SK-N-SH (cell line): ENCODE results near the gene MAGEA4. TPM values are rescaled to one million over a fixed set of nuclear protein-coding genes. Genes with fewer than 3 reads are reported as not detected.

ENCODE experiments used
- CTCF ChIA-PET: fragments of 300-600, 350-600 bp; formaldehyde crosslinking; extraction: SDS; loops from one replicate; lab custom pipeline; 2021; lab: Yijun Ruan, JAX
- POLR2A ChIA-PET: fragments of 350-600 bp; sonication (Branson Sonifier 250); formaldehyde crosslinking; extraction: SDS; loops from one replicate; lab custom pipeline; 2020; ENCODE audit warnings: antibody characterized with exemption, inconsistent platforms; lab: Yijun Ruan, JAX
- DNase-seq: peaks from one replicate; pipeline ENCODE4 v3.0.0; 2012
- H2AFZ ChIP-seq: fragments of 200-600 bp; sonication (generic); 2 replicates; pipeline ENCODE4 v1.8.1; 2016; ENCODE audit warnings: antibody characterized with exemption, mild to moderate bottlenecking, low read depth
- H3F3A ChIP-seq: fragments of 200-600 bp; sonication (generic); replicated peaks from 2 replicates; pipeline ENCODE3; 2016; ENCODE audit warnings: antibody characterized with exemption, mild to moderate bottlenecking; ENCODE audit not compliant: insufficient read depth
- H3K27ac ChIP-seq, 2 experiments: fragments of 200-500 bp in 1 of 2; fragments of 200-600 bp in 1 of 2; sonication (Bioruptor generic) in 1 of 2; sonication (generic), shearing (Covaris generic) in 1 of 2; 2 replicates each; pipeline versions ENCODE4 v1.5.1 to v1.6.1; 2014 to 2016; ENCODE audit warnings: low read depth in 2 of 2, inconsistent platforms in 1 of 2, low read length in 1 of 2, mild to moderate bottlenecking in 1 of 2, mixed read lengths in 1 of 2
- H3K27me3 ChIP-seq: fragments of 200-600 bp; sonication (generic), shearing (Covaris generic); 2 replicates; pipeline ENCODE4 v1.6.1; 2016; ENCODE audit warnings: mixed run types; ENCODE audit not compliant: insufficient read depth
- H3K36me3 ChIP-seq, 2 experiments: fragments of 200-500 bp in 1 of 2; fragments of 200-600 bp in 1 of 2; sonication (Bioruptor generic) in 1 of 2; sonication (generic) in 1 of 2; replicated peaks in 1 of 2; 2 replicates each; pipeline versions ENCODE3 to v1.5.1; 2014 to 2016; ENCODE audit warnings: low read length in 1 of 2, mild to moderate bottlenecking in 1 of 2; ENCODE audit not compliant: insufficient read depth in 2 of 2, control insufficient read depth in 1 of 2
- H3K4me1 ChIP-seq, 2 experiments: fragments of 200-500 bp in 1 of 2; fragments of 200-600 bp in 1 of 2; sonication (Bioruptor generic) in 1 of 2; sonication (generic), shearing (Covaris generic) in 1 of 2; 2 replicates each; pipeline versions ENCODE4 v1.5.1 to v1.6.1; 2014 to 2016; ENCODE audit warnings: low read depth in 1 of 2, low read length in 1 of 2, mixed run types in 1 of 2; ENCODE audit not compliant: insufficient read depth in 2 of 2, control insufficient read depth in 1 of 2
- H3K4me2 ChIP-seq: fragments of 200-600 bp; sonication (generic), shearing (Covaris generic); 2 replicates; pipeline ENCODE4 v1.6.1; 2017; ENCODE audit warnings: mixed run types
- H3K4me3 ChIP-seq, 2 experiments: fragments of 200-500 bp in 1 of 2; fragments of 200-600 bp in 1 of 2; sonication (Bioruptor generic) in 1 of 2; sonication (generic), shearing (Covaris generic) in 1 of 2; 2 replicates each; pipeline versions ENCODE4 v1.5.1 to v1.8.1; 2014 to 2016; ENCODE audit warnings: low read depth in 2 of 2, inconsistent platforms in 1 of 2, low read length in 1 of 2, mild to moderate bottlenecking in 1 of 2, mixed read lengths in 1 of 2, moderate library complexity in 1 of 2
- H3K79me2 ChIP-seq: fragments of 200-600 bp; sonication (generic); 2 replicates; pipeline ENCODE4 v1.8.1; 2017; ENCODE audit warnings: mild to moderate bottlenecking; ENCODE audit not compliant: insufficient read depth
- H3K9ac ChIP-seq: fragments of 200-600 bp; sonication (generic); 2 replicates; pipeline ENCODE4 v1.6.1; 2017; ENCODE audit warnings: mixed run types
- H3K9me2 ChIP-seq: fragments of 200-600 bp; sonication (generic); 2 replicates; pipeline ENCODE4 v1.6.1; 2017; ENCODE audit warnings: mixed run types
- H3K9me3 ChIP-seq: fragments of 200-600 bp; sonication (generic); 2 replicates; pipeline ENCODE4 v1.6.1; 2017; ENCODE audit warnings: mixed run types, mild to moderate bottlenecking, moderate library complexity
- H4K20me1 ChIP-seq: fragments of 200-600 bp; sonication (generic); 2 replicates; pipeline ENCODE4 v1.6.1; 2017; ENCODE audit warnings: mild to moderate bottlenecking, mixed run types; ENCODE audit not compliant: insufficient read depth
- CHD2 ChIP-seq: fragments of 150-350 bp; IDR thresholded peaks from 2 replicates; pipeline ENCODE4 v1.6.1; 2018; ENCODE audit warnings: low read length; ENCODE audit not compliant: partially characterized antibody
- EP300 ChIP-seq, 2 experiments: IDR thresholded peaks; 2 replicates each; pipeline versions ENCODE4 v1.4.0 to v1.6.1; 2012; ENCODE audit warnings: borderline replicate concordance in 1 of 2, low read depth in 1 of 2, low read length in 1 of 2
- FOSL2 ChIP-seq: IDR thresholded peaks from 2 replicates; pipeline ENCODE4 v1.4.0; 2012; ENCODE audit warnings: low read depth, mild to moderate bottlenecking, moderate library complexity, borderline replicate concordance
- FOXM1 ChIP-seq: IDR thresholded peaks from 2 replicates; pipeline ENCODE4 v1.4.0; 2012; ENCODE audit warnings: low read depth, mild to moderate bottlenecking
- GABPA ChIP-seq: IDR thresholded peaks from 2 replicates; pipeline ENCODE4 v1.4.0; 2012; ENCODE audit warnings: low read depth, mild to moderate bottlenecking
- JUND ChIP-seq: IDR thresholded peaks from 2 replicates; pipeline ENCODE4 v1.4.0; 2012
- MAX ChIP-seq: IDR thresholded peaks from 2 replicates; pipeline ENCODE4 v1.4.0; 2012; ENCODE audit warnings: low read depth
- MXI1 ChIP-seq: IDR thresholded peaks from 2 replicates; pipeline ENCODE4 v1.6.1; 2012; ENCODE audit warnings: mild to moderate bottlenecking, low read depth, low read length, improper control_type of control experiment
- NFIC ChIP-seq: IDR thresholded peaks from 2 replicates; pipeline ENCODE4 v1.4.0; 2012; ENCODE audit warnings: borderline replicate concordance
- NRF1 ChIP-seq: IDR thresholded peaks from 2 replicates; pipeline ENCODE4 v1.6.1; 2012; ENCODE audit warnings: low read depth, mild to moderate bottlenecking, low read length
- POLR2AphosphoS5 ChIP-seq: IDR thresholded peaks from 2 replicates; pipeline ENCODE4 v1.6.1; 2012; ENCODE audit warnings: low read depth, low read length
- RCOR1 ChIP-seq: fragments of 150-350 bp; IDR thresholded peaks from 2 replicates; pipeline ENCODE4 v1.6.1; 2017; ENCODE audit warnings: antibody characterized with exemption, low read length
- REST ChIP-seq: IDR thresholded peaks from 2 replicates; pipeline ENCODE4 v1.6.1; 2012; ENCODE audit warnings: mild to moderate bottlenecking, low read depth, low read length, moderate library complexity
- RXRA ChIP-seq: IDR thresholded peaks from 2 replicates; pipeline ENCODE4 v1.4.0; 2012; ENCODE audit warnings: low read depth, mild to moderate bottlenecking, borderline replicate concordance
- SIN3A ChIP-seq: IDR thresholded peaks from 2 replicates; pipeline ENCODE4 v1.6.1; 2012; ENCODE audit warnings: low read depth, mild to moderate bottlenecking, low read length, moderate library complexity, borderline replicate concordance
- SMC3 ChIP-seq: IDR thresholded peaks from 2 replicates; pipeline ENCODE4 v1.6.1; 2012; ENCODE audit warnings: low read depth, low read length, improper control_type of control experiment
- TAF1 ChIP-seq: IDR thresholded peaks from 2 replicates; pipeline ENCODE4 v1.6.1; 2012; ENCODE audit warnings: low read depth, mild to moderate bottlenecking, low read length, moderate library complexity, borderline replicate concordance
- TCF12 ChIP-seq: IDR thresholded peaks from 2 replicates; pipeline ENCODE4 v1.4.0; 2012
- USF1 ChIP-seq: IDR thresholded peaks from 2 replicates; pipeline ENCODE4 v1.4.0; 2012; ENCODE audit warnings: low read depth, borderline replicate concordance
- WGBS: methylation state at CpG from one replicate; pipeline ENCODE4 v1.1.6; 2017; ENCODE audit warnings: low lambda C conversion rate; 5-methylcytosine and 5-hydroxymethylcytosine counted together
- polyA plus RNA-seq, 3 experiments: library from polyadenylated mRNA; depleted of rRNA; stranded (reverse); fragments of >200 nt; gene quantifications; 2 replicates each; pipeline ENCODE4 v1.2.3, GENCODE V29; 2012

The MAGEA4 gene
- polyA plus RNA-seq, 1 of the 3 experiments (the other 2 are of a cell fraction) = 0.10 TPM

GRCh38 chrX:151919610-151920009 is 6.9 kb downstream of the MAGEA4 start:
- Histone ChIP-seq H2AFZ (no peak overlapping the region), H3K36me3 (no peaks in the 10 kb centered on the region), H3K4me2 (no peak overlapping the region), H3F3A (no peaks in the 10 kb centered on the region), H3K9me2 (no peaks in the 10 kb centered on the region), H3K4me1 (no peaks in the 10 kb centered on the region), H3K9ac (no peak overlapping the region), H3K27ac (no peak overlapping the region), H3K9me3 (no peaks in the 10 kb centered on the region), H3K27me3 (no peaks in the 10 kb centered on the region), H3K4me3 (no peak overlapping the region), H3K79me2 (no peaks in the 10 kb centered on the region), H4K20me1 (no peaks in the 10 kb centered on the region)
- WGBS = 22% methylated on average over 7 of the region's 11 CpGs
- ChIA-PET POLR2A (no interaction called here), CTCF (no interaction called here)
- DNase-seq = no peak
- TF ChIP-seq RXRA (no peak), NRF1 (no peak), MXI1 (no peak), USF1 (no peak), RCOR1 (no peak), TAF1 (no peak), POLR2AphosphoS5 (no peak), FOSL2 (no peak), MAX (no peak)

- no peak for DNase-seq
- Histone ChIP-seq H3K4me1 (no peaks in the 10 kb centered on the region), H3K79me2 (no peaks in the 10 kb centered on the region), H3K4me3 (no peak overlapping the region), H3F3A (no peaks in the 10 kb centered on the region), H3K36me3 (no peaks in the 10 kb centered on the region), H3K9me3 (no peaks in the 10 kb centered on the region), H3K9me2 (no peaks in the 10 kb centered on the region), H3K4me2 (no peak overlapping the region), H4K20me1 (no peaks in the 10 kb centered on the region), H2AFZ (no peak overlapping the region), H3K27me3 (no peaks in the 10 kb centered on the region), H3K27ac (no peak overlapping the region), H3K9ac (no peak overlapping the region)
- 41% methylated on average over 7 of the region's 12 CpGs for WGBS
- TF ChIP-seq SMC3 = no peak
- POLR2A ChIA-PET = no interaction called here
- CTCF ChIA-PET = no interaction called here
These were observed 7.4 kb downstream of the MAGEA4 start for GRCh38 chrX:151920101-151920500.

- H3K9me3 ChIP-seq = no peaks in the 10 kb centered on the region
- H3K79me2 ChIP-seq = no peaks in the 10 kb centered on the region
- H3K27ac ChIP-seq = no peak overlapping the region
- H3K9me2 ChIP-seq = no peaks in the 10 kb centered on the region
- no peaks in the 10 kb centered on the region for H3K36me3 ChIP-seq
- H3K4me3 ChIP-seq = no peak overlapping the region
- H3K4me2 ChIP-seq = no peak overlapping the region
- WGBS = 23% methylated on average over 5 of the region's 6 CpGs
- H3F3A ChIP-seq = no peaks in the 10 kb centered on the region
- ChIA-PET CTCF (no interaction called here), POLR2A (no interaction called here)
- no peak overlapping the region for H2AFZ ChIP-seq
- H4K20me1 ChIP-seq = no peaks in the 10 kb centered on the region
- no peaks in the 10 kb centered on the region for H3K4me1 ChIP-seq
- no peak for TF ChIP-seq NRF1
- no peak for TF ChIP-seq SIN3A
- TF ChIP-seq CHD2 = no peak
- no peak for TF ChIP-seq USF1
- no peak for TF ChIP-seq JUND
- no peak for TF ChIP-seq FOXM1
- TF ChIP-seq NFIC = no peak
- TF ChIP-seq REST = no peak
- no peak for TF ChIP-seq SMC3
- no peak for TF ChIP-seq FOSL2
- no peak for TF ChIP-seq TAF1
- TF ChIP-seq TCF12 = no peak
- no peak for TF ChIP-seq EP300 (IDR thresholded peaks at IDR 0.05; ENCODE audit: borderline replicate concordance in 1 of 2, low read depth in 1 of 2, low read length in 1 of 2)
- no peak for TF ChIP-seq GABPA
- no peaks in the 10 kb centered on the region for H3K27me3 ChIP-seq
- no peak for DNase-seq
- no peak overlapping the region for H3K9ac ChIP-seq
These were observed 7.8 kb downstream of the MAGEA4 start for GRCh38 chrX:151920530-151920929.
